HG02798 (cell line): ENCODE measurements around the gene RBBP8NL.
"Not testable (repeated sequence)": the region's sequence is repeated elsewhere in the genome, so short reads cannot be mapped to it uniquely, and the experiment has no call there.

Source experiments
- ATAC-seq: cut with Tn5 transposase; IDR thresholded peaks from one replicate; pipeline ENCODE4 v1.9.1; 2021; ENCODE audit warnings: mild to moderate bottlenecking; ENCODE audit not compliant: unreplicated experiment, poor library complexity

RBBP8NL gene

DNA sequence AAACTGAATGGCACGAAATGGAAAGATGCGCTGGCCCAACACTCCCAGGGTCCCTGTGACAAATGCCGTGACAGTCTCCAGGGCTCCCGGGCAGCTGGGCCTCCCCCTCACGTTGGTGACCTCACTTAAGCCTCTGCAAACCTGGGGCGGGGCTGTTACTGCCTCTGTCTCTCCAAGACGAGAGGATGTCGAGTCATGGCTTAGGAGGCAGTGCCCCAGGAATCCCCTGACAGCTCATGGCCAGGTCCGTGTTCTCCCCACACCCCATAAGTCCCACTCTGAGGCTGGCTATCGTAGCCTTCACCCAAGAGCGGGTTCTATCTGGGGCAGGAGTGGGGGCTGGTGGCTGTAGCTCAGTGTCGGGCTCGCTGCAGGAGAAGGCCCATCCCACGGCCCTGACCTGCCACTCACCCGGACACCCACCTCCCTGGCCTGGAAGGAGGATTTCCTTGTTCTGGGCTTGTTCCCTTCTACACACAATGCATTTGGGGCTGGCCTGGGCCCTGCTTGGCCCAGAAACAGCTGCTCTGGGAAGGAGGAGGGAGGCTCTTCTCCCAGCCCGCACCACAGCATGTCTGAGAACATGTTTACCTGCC lies 46.0 kb downstream of the RBBP8NL start:
- no peak for ATAC-seq

DNA sequence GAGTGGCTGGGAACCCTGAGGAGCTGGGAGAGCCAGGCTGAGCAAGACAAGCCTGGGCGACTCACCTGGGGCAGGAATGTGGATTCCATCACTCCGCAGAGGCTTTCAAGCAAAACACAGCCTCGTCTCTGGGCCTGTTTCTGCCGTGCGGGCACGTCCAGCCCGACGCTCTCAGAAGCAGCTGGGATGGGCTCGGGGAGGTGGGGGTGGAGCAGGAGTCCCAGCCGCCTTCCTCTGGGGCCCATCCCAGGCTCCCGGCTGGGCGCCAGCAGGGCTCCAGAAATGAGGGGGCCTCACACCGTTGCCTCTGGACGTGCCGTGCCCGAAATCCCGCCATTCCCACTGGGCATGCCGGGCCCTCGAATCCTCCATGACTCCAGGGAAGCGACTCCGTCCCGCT lies 49.1 kb downstream of the RBBP8NL start:
- ATAC-seq, result no peak

DNA sequence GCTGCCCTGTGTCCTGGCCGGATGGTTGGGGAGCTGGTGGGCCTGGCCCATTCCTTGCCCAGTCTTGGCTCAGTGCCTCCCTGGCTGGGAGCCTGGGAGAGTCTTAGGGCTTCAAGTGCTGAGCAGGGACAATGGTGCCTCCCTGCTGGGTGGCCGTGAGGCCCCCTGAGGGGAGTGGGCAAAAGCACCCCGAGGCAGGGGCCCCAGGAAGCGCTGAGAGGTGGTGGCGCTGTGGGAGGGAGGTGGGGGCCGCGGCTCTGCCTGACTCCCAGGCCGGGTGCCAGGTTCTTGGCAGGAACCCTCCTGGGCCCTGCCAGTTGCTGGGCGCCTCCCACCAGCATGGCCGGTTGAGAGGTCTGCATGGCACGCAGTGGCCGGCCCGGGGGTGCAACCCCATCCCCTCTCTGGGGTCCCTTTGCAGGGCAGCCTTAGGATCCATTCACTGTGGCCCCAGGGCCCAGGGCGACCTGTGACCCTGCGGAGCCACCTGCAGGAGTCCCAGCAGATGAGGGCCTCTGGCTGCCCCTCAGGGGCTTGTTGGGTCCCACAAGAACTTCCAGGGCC lies 49.6 kb downstream of the RBBP8NL start:
- no peak for ATAC-seq

DNA sequence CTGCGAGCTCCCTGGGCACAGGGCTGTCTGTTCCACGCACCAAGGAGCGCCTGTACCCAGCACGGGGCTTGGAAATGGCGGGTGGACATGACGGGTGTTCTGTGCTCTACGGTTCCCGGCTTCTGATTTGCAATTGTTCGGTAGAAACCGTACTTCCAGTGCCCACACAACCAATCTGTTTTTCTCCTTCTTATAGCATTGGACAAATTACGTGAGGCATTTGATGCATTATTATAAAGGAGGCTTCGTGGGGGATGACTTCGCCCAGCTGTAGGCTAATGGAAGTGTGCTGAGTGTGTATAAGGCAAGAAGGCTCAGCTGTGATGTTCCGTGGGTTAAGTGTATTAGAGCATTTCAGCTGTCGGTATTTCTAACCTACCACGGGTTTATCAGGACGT lies 50.3 kb downstream of the RBBP8NL start:
- ATAC-seq, result no peak

DNA sequence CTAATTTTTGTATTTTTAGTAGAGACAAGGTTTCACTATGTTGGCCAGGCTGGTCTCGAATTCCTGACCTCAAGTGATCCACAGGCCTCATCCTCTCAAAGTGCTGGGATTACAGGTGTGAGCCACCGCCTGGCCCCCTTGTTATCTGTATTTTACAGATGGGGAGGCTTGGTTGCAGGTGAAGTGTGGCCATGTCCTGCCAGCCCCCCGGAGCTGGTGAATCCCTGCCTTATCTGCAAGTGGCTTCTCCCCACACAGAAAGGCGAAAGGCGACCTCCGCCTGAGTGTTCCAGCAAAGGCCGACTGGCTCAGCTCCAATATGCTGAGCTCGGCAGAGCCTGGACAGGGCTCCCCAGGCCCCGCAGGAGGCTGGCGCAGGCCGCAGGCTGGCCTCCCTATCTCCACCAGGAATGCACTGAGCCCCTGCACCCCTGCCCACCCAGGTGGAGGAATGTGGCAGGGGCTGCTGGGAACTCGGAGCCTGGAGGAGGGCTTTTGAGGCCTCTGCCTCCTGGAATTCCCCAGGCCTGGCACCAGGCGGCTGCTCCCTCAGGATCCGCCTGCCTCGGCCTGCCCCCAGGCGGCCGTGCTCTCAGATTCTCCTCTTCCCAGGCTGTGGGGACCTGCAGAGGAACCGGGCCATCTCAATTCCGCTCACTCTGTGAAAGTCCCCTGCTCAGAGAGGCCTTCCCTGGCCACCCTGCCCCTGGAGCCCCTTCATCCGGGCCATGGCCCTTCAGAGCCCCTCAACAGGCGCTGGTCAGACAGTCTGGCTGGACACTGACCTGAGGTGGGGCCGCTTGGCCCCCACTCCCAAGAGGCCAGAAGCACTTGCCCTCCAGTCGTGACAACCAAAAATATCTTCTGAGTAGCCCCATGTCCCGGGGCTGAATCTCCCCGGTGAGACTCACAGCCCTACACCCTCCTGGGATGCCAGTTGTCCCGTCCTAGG lies 51.0 kb downstream of the RBBP8NL start:
- no peak for ATAC-seq

DNA sequence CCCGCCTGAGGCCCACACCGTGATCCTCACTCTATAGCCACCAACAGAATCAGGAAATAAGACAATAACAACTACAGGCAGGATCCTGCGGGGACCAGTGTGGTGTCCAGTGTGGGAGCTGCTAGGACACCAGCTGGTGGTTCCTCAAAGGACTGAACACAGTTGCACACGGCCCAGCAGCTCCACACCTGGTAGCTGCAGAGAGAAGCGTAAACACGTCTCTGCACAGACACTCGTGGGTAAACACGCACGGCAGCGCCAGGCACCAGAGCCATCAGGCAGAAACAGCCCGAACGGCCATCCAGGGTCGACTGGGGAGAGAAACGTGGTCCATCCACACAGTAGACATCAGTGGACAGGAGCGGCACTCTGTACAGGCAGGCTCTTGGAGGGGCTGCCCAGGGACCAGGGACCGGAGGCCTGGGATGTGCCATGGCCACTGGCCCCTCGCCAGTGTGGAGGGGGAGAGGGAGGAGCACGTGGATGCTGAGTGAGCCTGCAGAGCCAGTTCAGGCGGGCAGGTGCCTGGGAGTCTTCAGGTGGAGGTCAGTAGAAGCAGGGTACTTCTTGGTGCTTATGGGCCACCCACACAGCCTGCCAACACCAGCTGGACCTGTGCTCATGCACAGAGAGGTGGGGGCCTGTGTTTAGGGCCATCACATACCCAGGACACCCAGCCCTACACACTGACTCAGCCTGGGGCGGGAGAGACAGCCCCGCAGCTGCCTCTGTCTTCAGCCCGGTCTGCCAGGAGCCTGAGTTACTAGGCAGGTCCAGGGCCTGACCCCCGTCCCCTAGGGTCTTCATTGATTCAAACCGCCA lies 52.8 kb downstream of the RBBP8NL start:
- no peak for ATAC-seq

DNA sequence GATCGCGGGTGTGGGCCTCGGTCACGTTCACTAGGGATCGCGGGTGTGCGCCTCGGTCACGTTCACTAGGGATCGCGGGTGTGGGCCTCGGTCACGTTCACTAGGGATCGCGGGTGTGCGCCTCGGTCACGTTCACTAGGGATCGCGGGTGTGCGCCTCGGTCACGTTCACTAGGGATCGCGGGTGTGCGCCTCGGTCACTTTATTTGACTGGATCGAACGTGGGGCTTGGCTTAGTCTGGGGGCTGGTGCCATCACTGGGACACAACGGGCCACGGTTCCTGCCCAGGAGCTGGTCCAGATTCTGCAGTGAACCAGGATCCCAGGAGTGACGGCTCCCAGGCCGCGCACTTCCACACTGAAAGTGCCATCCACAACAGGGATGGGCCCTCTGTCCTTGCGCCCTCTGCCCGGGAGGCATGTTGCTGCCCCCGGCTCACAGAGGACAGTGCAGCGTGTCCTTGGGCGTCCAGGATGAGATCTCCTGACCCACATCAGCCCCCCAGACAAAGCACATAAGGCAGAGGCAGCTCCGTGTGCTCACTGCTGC lies 53.6 kb downstream of the RBBP8NL start:
- ATAC-seq, result not testable (repeated sequence)

DNA sequence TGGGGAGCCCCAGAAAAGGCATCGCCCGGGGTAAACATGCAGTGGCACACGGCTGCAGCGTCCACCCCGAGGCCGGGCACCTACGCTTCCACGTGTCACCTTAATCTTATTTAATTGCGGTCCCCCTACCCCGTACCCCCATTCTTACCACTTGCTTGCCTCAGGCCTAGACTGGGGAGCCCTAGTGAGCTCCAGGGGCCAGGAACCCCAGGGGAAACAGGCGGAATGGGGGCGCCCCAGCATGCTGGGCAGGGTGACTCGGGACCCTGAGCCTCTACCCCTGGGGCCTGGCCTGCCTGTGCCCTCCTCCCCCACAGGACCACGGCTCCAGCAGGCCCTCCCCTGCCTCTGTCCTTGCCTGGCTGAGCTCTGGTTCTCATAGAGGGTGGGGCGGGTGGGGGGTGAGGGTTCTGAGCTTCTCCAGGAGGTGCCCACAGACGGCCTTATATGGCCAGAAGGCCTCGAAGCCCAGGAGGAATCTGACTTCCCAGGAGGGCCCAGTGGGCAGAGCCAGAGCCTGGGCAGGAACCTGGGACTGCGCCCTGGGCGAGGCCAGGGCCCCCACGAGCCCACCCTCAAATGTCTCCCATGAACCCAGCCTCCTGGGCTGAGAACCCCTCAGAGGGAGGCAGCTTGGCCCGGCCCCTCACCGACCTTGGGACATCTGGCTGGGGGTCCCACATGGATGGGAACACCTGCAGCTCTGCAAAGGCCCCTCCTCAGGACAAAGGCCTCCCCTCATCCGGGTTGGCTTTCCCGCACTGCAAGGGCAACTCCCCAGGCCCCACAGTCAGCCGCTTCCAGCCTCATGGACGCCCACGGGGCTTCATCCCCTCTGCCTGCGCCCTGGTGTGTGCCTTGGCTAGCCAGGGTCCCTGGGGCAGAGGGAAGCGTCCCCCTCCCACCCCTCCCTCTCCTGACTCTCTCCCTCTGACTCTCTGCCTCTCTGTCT lies 55.0 kb downstream of the RBBP8NL start:
- no peak for ATAC-seq

DNA sequence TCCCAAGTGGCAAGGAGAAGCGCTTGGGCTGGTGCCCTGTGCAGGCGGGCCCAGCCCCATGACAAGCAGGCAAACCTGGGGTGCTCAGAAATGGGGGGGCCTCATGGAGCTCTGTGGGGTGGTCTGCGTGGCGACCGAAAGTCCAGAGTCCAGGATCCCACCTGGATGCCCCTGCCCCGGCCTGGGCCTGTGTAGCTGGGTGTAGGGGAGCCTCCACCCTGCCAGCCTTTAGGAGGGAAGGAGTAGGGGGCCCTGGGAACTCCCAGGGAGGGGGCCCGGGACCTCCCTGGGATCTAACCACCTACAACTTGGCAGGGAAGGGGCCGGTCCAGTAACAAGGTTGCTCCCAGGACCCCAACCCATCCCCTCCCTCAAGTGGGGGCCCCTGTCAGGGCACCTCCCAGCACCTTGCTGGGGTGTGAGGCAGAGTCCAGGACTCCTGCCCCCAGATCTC lies 55.7 kb downstream of the RBBP8NL start:
- no peak for ATAC-seq

DNA sequence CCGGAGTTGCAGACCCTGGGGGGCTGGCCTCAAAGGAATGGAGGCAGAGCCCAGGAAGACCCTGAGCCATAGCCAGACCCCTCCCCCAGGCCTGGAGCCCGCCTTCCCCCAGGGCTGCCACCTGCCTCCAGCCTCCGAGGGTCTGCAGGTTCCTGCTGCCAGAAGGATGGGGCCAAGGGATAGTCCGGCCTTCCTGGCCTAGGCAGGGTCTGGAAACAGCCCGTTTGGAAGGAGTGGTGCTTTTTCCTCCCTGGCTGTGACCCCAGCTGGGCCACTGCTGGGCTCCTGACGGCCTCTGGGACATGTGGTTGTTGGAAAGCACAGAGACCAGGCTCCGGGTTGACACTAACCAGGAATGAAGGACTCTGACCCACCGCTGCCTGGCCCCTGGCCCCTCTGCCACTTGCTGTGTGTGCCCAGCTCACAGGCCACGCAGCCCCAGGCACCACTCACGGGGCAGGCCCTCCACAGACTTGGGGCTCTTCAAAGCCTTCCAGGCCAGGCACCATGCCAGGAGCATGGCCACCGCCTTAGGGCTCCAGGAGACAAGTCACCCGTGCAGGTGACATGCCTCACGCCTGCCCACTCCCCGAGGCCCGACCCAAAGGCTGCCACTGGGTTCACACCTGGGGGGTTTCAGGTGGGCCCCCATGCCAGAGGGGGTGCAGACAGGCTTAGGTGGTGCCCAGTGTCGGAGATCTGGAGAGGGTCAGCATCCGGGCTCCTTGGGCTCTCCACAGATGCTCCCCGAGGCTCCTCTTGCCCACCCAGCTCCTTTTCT lies 56.3 kb downstream of the RBBP8NL start:
- no peak for ATAC-seq

DNA sequence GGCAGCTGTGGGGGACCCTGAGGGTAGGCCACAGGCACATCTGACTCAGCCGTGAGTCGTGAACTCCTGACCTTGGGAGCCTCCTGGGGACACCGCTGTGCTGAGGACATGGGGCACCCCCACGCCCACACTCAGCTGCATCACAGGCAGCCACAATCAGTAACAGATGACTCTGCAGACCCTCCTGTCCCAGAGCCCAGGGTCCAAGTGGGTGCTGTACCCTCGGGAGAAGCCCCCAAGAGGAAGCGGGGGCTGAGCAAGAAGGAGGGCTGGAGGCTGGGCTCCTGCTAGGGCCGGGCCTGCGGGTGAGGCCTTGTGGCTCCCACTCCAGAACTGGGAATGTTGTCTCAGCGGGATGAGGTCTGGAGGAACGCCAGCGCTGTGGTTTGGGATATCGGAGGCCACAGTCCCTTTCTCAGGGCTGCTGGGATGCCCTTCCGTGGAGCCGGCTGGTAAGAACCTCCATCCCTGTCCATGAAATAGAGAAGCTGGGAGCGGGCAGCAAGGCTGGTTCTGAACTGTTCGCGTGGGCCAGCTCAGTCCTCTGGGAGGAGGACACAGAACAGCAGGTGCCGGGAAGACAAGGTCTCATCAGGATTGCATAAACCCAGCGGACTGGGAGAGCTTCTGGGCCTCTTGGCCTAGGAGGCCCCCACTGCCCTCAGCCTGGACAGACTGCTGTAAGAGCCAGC lies 57.1 kb downstream of the RBBP8NL start:
- ATAC-seq, result no peak

DNA sequence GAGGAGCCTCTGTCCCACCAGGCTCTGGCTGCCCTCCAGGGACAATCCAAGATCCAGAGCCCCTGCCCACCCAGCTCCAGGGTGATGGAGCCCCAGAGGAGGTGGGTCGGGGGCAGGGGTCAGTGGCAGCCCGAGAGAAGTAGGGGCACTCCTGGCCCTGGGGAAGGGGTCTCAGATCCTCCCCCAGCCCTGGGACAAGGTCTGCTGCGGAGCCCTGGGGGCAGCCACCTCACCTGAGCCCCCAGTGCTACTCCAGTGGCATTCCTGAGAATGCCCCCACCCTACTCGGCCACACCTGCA lies 57.6 kb downstream of the RBBP8NL start:
- ATAC-seq, result no peak

DNA sequence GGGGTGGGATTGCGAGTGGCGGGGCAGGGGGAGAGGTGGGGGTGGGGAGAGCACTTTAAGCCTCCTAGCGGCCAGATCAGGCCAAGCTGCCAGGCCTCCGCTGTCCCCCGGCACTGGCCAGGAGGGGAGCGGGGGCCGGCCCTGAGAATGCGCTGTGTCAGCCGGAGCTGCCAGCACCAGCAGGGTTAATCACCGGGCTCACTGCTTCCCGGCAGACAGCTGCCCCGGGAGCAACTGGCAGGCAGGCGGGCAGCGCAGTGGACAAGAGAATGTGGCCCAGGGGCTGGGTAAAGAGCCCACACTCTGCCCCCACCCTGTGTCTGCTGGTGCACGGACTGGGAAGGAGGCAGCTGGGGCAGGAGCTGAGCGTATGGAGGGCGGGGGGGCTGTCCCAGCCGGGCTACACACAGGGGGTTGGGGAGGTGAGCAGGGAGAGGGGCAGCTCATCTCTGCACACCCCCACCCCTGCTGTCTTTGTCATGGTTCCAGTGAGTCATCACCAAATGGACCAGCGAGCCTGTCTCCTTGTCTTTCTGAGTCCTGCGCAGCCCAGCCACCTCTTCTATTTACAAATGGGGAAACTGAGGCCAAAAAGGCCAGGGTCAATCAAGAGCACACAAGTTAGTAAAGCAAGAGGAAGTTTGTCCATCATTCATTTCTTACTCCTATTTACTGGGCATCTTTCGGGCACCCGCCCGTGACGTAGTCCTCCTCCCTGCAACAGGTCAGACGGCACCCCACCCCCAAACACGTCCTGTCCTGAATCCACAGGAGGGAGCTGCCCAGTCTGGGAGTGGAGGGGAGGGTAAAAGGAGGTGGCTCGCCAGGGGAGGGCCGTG lies 58.1 kb downstream of the RBBP8NL start:
- no peak for ATAC-seq

DNA sequence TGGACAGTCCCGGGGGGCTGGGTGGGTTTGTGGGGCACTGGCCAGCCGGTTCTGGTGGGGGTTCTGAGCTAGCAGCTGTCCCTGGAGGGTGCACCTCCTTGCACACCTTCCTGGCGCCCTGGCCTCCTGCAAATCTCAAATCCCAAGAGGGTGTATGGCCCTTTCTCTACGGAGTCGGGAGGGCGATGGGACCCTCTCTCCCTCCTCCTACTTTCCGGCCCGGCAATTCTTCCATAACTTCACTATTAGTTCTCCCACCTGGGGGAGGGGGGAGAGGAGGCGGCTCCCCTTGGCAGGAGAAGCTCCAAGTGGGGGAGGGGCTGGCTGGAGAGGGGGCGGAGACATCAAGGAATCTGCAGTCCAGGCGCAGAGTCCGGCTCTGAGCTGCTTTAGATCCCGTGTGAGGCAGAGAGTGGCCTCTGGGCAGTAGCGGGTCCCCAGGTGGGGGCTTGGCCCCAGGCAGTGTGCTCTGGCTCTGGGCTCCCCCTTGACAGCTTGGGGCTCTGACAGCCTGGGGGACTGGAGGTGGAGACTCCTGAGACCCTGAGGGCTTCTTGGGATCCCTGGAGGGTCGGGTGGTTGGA lies 58.9 kb downstream of the RBBP8NL start:
- no peak for ATAC-seq

DNA sequence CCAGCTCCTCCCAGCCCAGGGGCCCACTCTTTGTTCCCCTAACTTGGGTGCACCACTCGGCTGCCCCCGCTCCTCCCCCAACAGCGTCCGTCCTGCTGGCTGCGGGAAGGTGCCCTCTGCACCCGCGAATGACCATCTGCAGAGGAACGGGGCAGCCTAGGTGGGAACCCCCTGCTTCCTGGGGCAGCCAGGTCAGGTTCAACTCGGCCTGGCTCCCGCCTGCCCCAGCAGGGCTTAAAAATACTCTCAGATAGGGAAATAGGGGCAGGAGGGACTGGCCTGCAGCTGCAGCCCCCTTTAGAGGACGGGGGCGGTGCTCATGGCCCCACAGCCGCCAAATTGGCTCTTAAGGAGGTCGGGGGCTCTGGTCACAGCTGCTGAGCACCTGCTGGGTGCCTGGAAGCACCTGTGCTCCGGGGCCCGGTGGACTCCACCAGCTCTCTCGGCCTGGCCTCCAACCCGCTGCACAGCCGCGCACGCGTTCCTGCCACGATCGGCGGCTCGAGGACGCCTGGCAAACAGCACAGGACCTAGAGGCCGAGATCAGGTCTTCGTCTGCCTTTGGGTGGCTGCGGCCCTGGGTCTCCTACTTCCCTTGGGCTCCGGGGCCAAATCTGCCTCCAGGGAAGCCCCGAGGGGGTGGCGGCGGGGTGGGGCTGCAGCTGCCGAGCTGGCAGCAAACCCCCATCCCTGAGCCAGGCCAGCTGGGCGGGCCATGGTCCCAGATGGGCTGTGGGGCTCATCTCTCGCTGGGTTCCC lies 59.5 kb downstream of the RBBP8NL start:
- no peak for ATAC-seq

DNA sequence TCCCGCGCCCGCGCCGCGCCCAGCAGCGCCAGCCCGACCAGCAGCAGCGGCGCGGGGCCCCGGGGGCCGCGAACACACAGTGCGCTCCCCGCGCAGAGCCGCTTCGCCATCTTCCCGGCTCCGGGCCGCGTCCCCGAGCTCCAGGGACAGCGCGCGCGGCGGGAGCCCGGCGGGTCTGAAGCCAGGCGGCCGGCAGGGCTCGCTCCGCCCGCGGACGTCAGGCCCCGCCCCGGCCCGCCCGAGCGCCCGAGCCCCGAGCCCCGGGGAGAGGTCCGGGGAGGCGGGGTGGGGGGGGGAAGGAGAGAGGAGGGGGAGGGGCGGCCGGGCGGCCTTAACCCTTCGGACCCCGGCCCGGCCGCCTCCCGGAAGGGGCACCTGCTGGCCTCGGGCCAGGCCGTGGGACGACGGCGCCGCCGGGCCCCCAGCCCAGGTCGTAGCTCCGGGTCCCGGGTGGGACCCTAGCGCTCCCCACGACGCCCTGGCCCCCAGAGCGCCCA lies 60.2 kb downstream of the RBBP8NL start, which contains the start of gene LAMA5:
TSS of gene LAMA5 (minus strand) at position 177 of the 497 bp plus-strand sequence. CDS start at position 110, 67 bp downstream.
- no peak for ATAC-seq
